ENCODE data around the gene CFDP1.

GRCh38 chr16:75392906-75393305 is 40.4 kb downstream of the CFDP1 start:
- TF ChIP-seq, protein P1, sequence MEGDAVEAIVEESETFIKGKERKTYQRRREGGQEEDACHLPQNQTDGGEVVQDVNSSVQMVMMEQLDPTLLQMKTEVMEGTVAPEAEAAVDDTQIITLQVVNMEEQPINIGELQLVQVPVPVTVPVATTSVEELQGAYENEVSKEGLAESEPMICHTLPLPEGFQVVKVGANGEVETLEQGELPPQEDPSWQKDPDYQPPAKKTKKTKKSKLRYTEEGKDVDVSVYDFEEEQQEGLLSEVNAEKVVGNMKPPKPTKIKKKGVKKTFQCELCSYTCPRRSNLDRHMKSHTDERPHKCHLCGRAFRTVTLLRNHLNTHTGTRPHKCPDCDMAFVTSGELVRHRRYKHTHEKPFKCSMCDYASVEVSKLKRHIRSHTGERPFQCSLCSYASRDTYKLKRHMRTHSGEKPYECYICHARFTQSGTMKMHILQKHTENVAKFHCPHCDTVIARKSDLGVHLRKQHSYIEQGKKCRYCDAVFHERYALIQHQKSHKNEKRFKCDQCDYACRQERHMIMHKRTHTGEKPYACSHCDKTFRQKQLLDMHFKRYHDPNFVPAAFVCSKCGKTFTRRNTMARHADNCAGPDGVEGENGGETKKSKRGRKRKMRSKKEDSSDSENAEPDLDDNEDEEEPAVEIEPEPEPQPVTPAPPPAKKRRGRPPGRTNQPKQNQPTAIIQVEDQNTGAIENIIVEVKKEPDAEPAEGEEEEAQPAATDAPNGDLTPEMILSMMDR (conservative IDR thresholded peaks at IDR 0.05; ENCODE audit: low read depth, low read length), result no peak
- no peak for TF ChIP-seq EZH2 (IDR thresholded peaks at IDR 0.05; ENCODE audit: borderline replicate concordance, low read depth, low read length, poor library complexity, severe bottlenecking)
